Thoracic aorta (tissue), 2 donors: Measurements from ENCODE around the gene ECSCR. TPM values are rescaled to one million over a fixed set of nuclear protein-coding genes. Genes with fewer than 3 reads are reported as not detected.
A peak's percentile ranks its signal among the peaks of the same experiment; 100 is the strongest.

ENCODE experiments used
- ATAC-seq: fragments of 150-250 bp; one replicate; pipeline ENCODE4 v1.8.0; 2017; ENCODE audit warnings: low read depth; ENCODE audit not compliant: insufficient number of reproducible peaks, low FRiP score
- DNase-seq: peaks from one replicate; pipeline ENCODE4 v3.0.0-alpha.2; 2020; ENCODE audit warnings: low spot score
- H3K27ac ChIP-seq, 2 donors: fragments of 200-600 bp; sonication (generic); 1 replicate in 1 of 2; 2 replicates in 1 of 2; pipeline ENCODE4 v1.5.1; 2016; ENCODE audit warnings: mild to moderate bottlenecking in 2 of 2, moderate library complexity in 2 of 2
- H3K27me3 ChIP-seq: fragments of 200-600 bp; sonication (generic); replicated peaks from 2 replicates; pipeline ENCODE4 v1.6.0; 2016; ENCODE audit warnings: mild to moderate bottlenecking; ENCODE audit not compliant: insufficient read depth
- H3K36me3 ChIP-seq: fragments of 200-600 bp; sonication (generic); one replicate; pipeline ENCODE4 v1.5.1; 2016
- H3K4me1 ChIP-seq, 2 donors: fragments of 200-600 bp; sonication (generic); 1 replicate in 1 of 2; 2 replicates in 1 of 2; pipeline versions ENCODE4 v1.5.1 to v1.6.0; 2016; ENCODE audit warnings: low read depth in 2 of 2, mild to moderate bottlenecking in 1 of 2; ENCODE audit not compliant: control insufficient read depth in 1 of 2
- H3K4me3 ChIP-seq: fragments of 200-600 bp; sonication (generic); 2 replicates; pipeline ENCODE4 v1.5.1; 2016; ENCODE audit warnings: mild to moderate bottlenecking
- H3K9me3 ChIP-seq: fragments of 200-600 bp; sonication (generic); 2 replicates; pipeline ENCODE4 v1.5.1; 2016
- CTCF ChIP-seq: fragments of 200-600 bp; sonication (generic); IDR thresholded peaks from one replicate; pipeline ENCODE4 v1.5.1; 2019; ENCODE audit warnings: antibody characterized with exemption
- total RNA-seq, 2 donors: library from RNA; depleted of rRNA; stranded (reverse); fragments of >200 nt; gene quantifications; one replicate each; pipeline versions ENCODE4 v1.1.0 to v1.2.3, GENCODE V29; 2016

The ECSCR gene
- total RNA-seq, 2 donors from 2014 or later: 27.1 to 35.6 TPM

- H3K27ac ChIP-seq: no peak overlapping the region
- H3K9me3 ChIP-seq: no peaks in the 10 kb centered on the region
- DNase-seq (no peak), ATAC-seq (no peak)
- H3K36me3 ChIP-seq: no peaks in the 10 kb centered on the region
- TF ChIP-seq CTCF: no peak
- H3K4me1 ChIP-seq: peaks cover 0 to 5% of the 10 kb centered on the region in 2 donors
- H3K4me3 ChIP-seq: no peak overlapping the region
- H3K27me3 ChIP-seq: no peaks in the 10 kb centered on the region
Measured at GRCh38 chr5:139461176-139461575, 1.4 kb downstream of the ECSCR start.

- DNase-seq (no peak), ATAC-seq (no peak)
- H3K9me3 ChIP-seq: no peaks in the 10 kb centered on the region
- no peak overlapping the region for H3K27ac ChIP-seq
- H3K4me3 ChIP-seq: no peak overlapping the region
- H3K36me3 ChIP-seq: no peaks in the 10 kb centered on the region
- H3K4me1 ChIP-seq: peaks cover 0 to 5% of the 10 kb centered on the region in 2 donors
- no peak for TF ChIP-seq CTCF
- no peaks in the 10 kb centered on the region for H3K27me3 ChIP-seq
Measured at GRCh38 chr5:139460455-139460854, 2.1 kb downstream of the ECSCR start.

GRCh38 chr5:139459451-139459934 is 3.0 kb downstream of the ECSCR start:
- H3K36me3 ChIP-seq: no peaks in the 10 kb centered on the region
- H3K4me3 ChIP-seq: no peak overlapping the region
- peaks cover 0 to 5% of the 10 kb centered on the region in 2 donors for H3K4me1 ChIP-seq
- no peaks in the 10 kb centered on the region for H3K9me3 ChIP-seq
- no peak overlapping the region for H3K27ac ChIP-seq
- DNase-seq (no peak), ATAC-seq (no peak)
- no peak for TF ChIP-seq CTCF
- H3K27me3 ChIP-seq: no peaks in the 10 kb centered on the region

- Histone ChIP-seq H3K9me3 (no peaks in the 10 kb centered on the region), H3K27me3 (no peaks in the 10 kb centered on the region), H3K4me1 (peaks cover 0 to 5% of the 10 kb centered on the region in 2 donors), H3K36me3 (no peaks in the 10 kb centered on the region), H3K27ac (peak overlapping the region in 1 of 2 donors; percentile 12), H3K4me3 (no peak overlapping the region)
- TF ChIP-seq CTCF: no peak
- no peak for DNase-seq
- ATAC-seq: no peak
Measured at GRCh38 chr5:139458580-139459407, 3.7 kb downstream of the ECSCR start.

- TF ChIP-seq CTCF: no peak
- Histone ChIP-seq H3K4me1 (peaks cover 0 to 5% of the 10 kb centered on the region in 2 donors), H3K27me3 (no peaks in the 10 kb centered on the region), H3K4me3 (no peak overlapping the region), H3K27ac (no peak overlapping the region), H3K9me3 (no peaks in the 10 kb centered on the region), H3K36me3 (no peaks in the 10 kb centered on the region)
- DNase-seq: no peak
- no peak for ATAC-seq
Measured at GRCh38 chr5:139457653-139458306, 4.8 kb downstream of the ECSCR start.
